HCEC 1CT (cell line): Measurements from ENCODE around the gene BMI1.
"Not testable (repeated sequence)": the region's sequence is repeated elsewhere in the genome, so short reads cannot be mapped to it uniquely, and the experiment has no call there.

Source experiments
- DNase-seq: peaks from one replicate; pipeline ENCODE4 v3.0.0-alpha.2; 2017

The BMI1 gene

GRCh38 chr10:22340329-22341189, 19.7 kb downstream of the BMI1 start:
- DNase-seq, result peak; percentile 63

GRCh38 chr10:22341190-22341925, 20.5 kb downstream of the BMI1 start:
- DNase-seq, result peak; percentile 11

GRCh38 chr10:22341926-22342196, 21.0 kb downstream of the BMI1 start:
- no peak for DNase-seq

- no peak for DNase-seq
Observed at GRCh38 chr10:22342421-22342820, 21.5 kb downstream of the BMI1 start.

- no peak for DNase-seq
Observed at GRCh38 chr10:22343731-22344130, 22.8 kb downstream of the BMI1 start.

GRCh38 chr10:22344249-22344648, 23.4 kb downstream of the BMI1 start:
- no peak for DNase-seq

GRCh38 chr10:22344781-22345300, 23.9 kb downstream of the BMI1 start:
- no peak for DNase-seq

- no peak for DNase-seq
Observed at GRCh38 chr10:22345301-22346095, 24.6 kb downstream of the BMI1 start, which contains the start of gene SPAG6. Gene SPAG6, plus strand, starts transcription at chr10:22345496. Its CDS starts 116 bp downstream, at chr10:22345612.

- DNase-seq, result no peak
Observed at GRCh38 chr10:22346096-22346661, 25.3 kb downstream of the BMI1 start.

- no peak for DNase-seq
Observed at GRCh38 chr10:22349755-22350154, 28.9 kb downstream of the BMI1 start.

GRCh38 chr10:22351131-22351703, 30.3 kb downstream of the BMI1 start:
- no peak for DNase-seq

- DNase-seq, result no peak
Observed at GRCh38 chr10:22356324-22356873, 35.5 kb downstream of the BMI1 start.

- DNase-seq, result not testable (repeated sequence)
Observed at GRCh38 chr10:22357770-22358169, 36.9 kb downstream of the BMI1 start.

- no peak for DNase-seq
Observed at GRCh38 chr10:22363305-22363704, 42.4 kb downstream of the BMI1 start.

GRCh38 chr10:22364407-22365140, 43.7 kb downstream of the BMI1 start:
- DNase-seq, result no peak

GRCh38 chr10:22365233-22365632, 44.3 kb downstream of the BMI1 start:
- DNase-seq, result no peak

- no peak for DNase-seq
Observed at GRCh38 chr10:22365644-22366434, 44.9 kb downstream of the BMI1 start.

GRCh38 chr10:22366435-22366703, 45.5 kb downstream of the BMI1 start:
- DNase-seq, result no peak

- no peak for DNase-seq
Observed at GRCh38 chr10:22366771-22367170, 45.9 kb downstream of the BMI1 start.

GRCh38 chr10:22367471-22367870, 46.6 kb downstream of the BMI1 start:
- DNase-seq, result no peak

- DNase-seq, result no peak
Observed at GRCh38 chr10:22368402-22368801, 47.5 kb downstream of the BMI1 start.
